Middle frontal gyrus (tissue), 1 donor: Measurements from ENCODE around the gene HK3.

ENCODE experiments used
- DNase-seq: peaks from one replicate; pipeline ENCODE4 v3.0.0-alpha.2; 2015; ENCODE audit warnings: low spot score; ENCODE audit errors: extremely low spot score

The HK3 gene

DNA sequence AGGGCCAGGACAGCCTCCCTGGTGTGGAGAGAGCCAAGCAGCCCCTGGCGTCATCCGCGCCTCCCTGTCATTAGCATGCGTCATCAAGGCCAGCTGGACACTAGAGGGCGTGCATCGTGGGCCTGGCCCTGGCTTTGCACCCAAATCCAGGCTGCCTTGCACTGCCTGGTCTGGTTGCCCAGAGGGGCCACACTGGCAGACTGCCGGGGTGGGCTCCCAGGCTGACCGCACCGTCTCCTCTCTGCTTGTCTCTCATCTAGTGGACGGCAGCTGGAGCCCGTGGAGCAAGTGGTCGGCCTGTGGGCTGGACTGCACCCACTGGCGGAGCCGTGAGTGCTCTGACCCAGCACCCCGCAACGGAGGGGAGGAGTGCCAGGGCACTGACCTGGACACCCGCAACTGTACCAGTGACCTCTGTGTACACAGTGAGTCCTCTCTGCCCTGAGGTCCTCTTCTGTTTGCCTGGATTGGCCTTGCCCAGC, 29.0 kb downstream of the HK3 start:
- no peak for DNase-seq

GRCh38 chr5:176869501-176870109, 29.5 kb downstream of the HK3 start:
- DNase-seq, result no peak

- DNase-seq, result no peak
Measured at GRCh38 chr5:176868731-176869130, 30.4 kb downstream of the HK3 start.

DNA sequence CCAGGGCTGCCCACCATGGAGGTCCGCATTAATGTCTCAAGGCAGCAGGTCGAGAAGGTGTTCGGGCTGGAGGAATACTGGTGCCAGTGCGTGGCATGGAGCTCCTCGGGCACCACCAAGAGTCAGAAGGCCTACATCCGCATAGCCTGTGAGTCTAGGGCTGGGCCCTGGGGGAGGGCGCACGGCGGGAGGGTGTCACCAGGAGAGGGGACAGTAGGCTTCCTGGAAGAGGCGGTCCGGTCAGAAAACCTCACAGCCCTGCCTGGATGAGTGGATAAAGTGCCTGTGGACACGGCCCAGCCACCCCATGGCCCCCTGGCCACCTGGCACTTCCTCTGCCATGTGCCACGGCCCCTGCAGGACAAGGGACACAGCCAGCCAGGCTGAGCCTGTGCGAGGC, 31.0 kb downstream of the HK3 start:
- no peak for DNase-seq

DNA sequence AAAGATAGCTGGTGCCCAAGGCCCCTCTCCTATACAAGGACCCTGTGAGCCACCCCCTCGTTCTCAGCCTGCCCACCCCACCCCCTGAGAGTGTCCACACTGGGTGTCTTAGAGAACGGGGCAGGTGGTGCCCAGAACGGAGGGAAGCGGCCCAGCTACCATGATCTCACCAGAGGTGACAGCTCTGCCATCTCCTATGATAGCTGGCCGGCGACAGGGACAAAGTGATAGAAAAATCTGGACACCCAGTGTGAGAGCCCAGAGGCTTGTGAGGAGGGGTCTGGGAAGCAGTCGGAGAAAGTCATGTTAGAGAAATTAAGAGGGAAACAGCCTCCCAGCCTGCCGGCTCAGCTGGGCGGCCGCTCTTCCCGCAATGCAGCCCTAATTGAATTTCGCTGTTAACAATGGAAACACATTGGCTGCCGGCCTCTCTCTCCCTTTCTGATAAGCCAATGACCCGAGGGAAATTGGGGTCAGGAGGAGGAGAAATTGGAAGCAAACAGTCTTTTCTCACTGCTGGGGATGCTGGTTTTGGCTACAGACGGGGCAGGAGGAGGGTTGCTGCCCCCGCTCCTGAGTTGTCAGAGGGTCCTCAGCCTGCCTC, 32.3 kb downstream of the HK3 start:
- DNase-seq, result no peak

DNA sequence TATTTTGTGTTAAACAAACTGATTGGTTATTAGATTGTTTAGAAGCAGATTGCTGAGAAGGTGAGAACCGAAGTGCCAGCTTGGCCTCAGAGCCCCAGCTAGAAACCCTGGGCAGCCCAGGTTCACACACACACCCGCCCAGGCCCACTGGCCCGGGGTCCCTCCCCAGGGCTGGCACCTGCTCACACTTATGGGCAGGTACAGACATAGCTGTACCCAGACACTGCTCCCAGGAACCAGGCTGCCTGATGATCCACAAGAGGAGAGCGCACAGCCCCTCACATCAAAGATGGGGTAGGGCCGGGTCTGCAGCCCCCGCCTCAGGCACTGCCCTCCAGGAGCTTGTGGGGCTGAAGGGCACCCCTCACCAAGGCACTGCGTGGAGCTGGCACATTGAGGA, 33.2 kb downstream of the HK3 start:
- no peak for DNase-seq

- DNase-seq, result no peak
Measured at GRCh38 chr5:176864755-176865154, 34.4 kb downstream of the HK3 start.

- no peak for DNase-seq
Measured at GRCh38 chr5:176863765-176864098, 35.4 kb downstream of the HK3 start.

GRCh38 chr5:176863041-176863764, 35.9 kb downstream of the HK3 start:
- no peak for DNase-seq

DNA sequence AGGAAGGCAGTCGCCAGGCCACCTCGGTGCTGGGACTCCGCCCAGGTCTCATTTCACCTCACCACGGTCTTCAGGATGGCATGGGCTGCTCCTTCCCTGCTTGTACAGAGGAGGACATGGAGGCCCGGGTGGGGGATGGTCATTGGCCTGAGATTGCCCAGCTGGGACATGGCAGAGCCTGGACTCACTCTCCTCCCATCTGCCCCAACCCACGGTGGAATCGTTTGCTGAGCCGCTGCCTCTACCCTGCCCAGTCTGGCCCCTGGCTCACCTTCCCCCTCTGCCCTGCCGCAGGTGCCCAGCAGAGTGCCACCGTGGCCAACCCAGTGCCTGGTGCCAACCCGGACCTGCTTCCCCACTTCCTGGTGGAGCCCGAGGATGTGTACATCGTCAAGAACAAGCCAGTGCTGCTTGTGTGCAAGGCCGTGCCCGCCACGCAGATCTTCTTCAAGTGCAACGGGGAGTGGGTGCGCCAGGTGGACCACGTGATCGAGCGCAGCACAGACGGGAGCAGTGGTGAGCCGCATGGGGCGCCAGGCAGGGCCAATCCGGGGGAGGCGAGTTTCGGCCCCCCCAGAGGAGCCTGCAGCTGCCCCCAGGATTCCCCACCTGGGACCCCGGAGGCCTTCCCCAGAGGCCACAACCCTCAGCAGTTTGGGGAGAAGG, 36.7 kb downstream of the HK3 start:
- no peak for DNase-seq

DNA sequence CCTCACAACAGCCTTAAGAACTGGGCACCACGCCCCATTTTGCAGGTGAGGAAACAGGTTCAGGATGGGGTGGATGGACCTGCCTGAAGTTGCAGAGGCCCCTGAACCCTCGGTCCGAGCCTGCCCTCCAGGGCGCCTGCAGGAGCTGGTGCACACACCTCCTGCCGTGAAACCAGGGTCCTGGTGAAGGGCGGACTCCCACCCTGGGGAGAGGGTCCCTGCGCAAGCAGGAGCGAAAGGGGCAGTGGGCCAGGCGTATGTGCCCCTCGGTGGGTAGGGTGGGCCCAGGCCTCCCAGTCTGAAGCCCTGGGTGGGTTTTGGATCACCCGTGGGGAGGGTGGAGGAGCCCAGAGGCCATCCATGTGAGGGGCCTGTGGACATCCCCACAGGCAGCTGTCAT, 37.9 kb downstream of the HK3 start:
- no peak for DNase-seq

GRCh38 chr5:176860381-176860780, 38.8 kb downstream of the HK3 start:
- no peak for DNase-seq

GRCh38 chr5:176859916-176860315, 39.2 kb downstream of the HK3 start:
- no peak for DNase-seq

- no peak for DNase-seq
Measured at GRCh38 chr5:176857894-176858273, 41.3 kb downstream of the HK3 start.

DNA sequence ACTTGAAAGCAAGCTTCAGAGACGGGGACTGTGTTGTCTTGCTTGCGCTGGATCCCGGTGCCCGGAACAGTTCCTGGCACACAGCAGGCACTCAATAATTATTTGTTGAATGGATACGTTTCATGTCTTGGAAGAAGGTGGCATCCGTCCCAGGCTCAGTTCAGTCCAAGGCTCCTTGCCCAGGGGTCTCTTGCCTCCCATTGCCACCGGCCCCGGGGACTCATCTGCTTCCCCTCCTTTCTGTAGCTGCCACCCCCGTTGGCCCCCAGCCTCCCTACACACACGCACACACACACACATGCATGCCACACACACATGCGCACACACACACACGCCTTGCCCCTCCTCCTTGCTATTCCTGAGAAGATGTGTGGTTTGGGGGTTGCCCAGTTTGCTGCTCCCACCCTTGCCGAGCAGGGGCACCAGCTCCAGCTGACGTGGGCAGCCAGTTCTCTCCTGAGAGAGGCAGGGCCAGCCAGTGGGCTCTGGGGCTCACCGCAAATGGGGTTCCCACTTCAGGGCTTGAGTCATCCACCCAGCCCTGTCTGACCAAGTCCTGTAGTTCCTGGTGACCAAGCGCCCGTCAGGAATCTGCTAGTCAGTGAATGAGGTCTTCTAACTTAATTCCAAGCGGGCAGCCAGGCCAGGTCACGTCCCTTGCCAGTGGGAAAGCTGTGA, 41.8 kb downstream of the HK3 start:
- DNase-seq, result no peak

- no peak for DNase-seq
Measured at GRCh38 chr5:176856746-176857145, 42.4 kb downstream of the HK3 start.

DNA sequence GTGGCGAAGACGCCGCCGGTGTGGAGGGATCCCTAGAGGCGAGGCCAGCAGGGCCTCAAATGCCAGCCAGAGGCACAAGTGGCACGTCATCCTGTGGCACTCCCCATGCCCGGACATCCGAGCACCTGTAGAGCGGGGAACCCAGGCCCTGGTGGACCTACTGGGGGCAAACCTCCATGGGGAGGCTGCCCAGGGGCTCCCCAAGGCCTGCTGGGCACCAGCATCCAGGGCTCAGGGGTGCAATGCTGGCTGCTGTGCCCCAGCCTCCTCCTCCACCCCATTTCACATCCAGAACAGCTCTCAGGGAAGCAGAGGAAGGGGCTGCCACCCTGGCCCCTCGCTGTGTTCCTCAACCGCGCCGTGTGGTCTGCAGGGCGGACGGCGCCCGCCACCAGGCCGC, 43.5 kb downstream of the HK3 start:
- no peak for DNase-seq

- DNase-seq, result no peak
Measured at GRCh38 chr5:176854164-176854563, 45.0 kb downstream of the HK3 start.

DNA sequence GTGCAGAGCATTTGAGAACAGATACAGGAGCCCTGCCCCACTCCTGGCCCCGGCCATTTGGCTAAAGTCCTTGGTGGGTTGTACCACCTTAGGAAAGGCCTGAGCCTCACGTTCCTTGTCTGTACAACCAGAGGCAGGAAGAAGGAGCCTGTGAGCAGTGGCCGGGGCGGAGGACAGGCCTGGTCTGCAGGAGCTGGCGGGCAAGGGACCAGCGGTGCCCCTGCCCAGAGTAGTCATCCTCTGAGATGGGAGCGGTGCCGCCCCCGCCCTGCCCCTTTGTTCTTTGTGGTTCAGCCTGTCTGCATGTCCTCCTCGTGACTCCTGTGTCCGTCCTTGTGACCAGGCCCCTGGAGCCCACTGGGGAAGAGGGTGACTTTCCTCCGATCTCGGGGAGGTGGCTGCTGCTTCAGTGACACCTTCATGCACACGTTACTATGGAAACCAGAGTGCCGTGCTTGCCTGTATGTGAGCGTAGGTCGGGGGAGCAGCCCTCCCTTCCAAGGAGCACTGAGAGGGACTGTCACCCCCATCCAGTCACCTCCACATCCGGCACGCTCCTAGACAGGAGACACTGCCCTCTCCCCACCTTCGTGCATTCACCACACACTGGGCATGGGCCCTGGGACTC, 45.9 kb downstream of the HK3 start:
- DNase-seq, result no peak

DNA sequence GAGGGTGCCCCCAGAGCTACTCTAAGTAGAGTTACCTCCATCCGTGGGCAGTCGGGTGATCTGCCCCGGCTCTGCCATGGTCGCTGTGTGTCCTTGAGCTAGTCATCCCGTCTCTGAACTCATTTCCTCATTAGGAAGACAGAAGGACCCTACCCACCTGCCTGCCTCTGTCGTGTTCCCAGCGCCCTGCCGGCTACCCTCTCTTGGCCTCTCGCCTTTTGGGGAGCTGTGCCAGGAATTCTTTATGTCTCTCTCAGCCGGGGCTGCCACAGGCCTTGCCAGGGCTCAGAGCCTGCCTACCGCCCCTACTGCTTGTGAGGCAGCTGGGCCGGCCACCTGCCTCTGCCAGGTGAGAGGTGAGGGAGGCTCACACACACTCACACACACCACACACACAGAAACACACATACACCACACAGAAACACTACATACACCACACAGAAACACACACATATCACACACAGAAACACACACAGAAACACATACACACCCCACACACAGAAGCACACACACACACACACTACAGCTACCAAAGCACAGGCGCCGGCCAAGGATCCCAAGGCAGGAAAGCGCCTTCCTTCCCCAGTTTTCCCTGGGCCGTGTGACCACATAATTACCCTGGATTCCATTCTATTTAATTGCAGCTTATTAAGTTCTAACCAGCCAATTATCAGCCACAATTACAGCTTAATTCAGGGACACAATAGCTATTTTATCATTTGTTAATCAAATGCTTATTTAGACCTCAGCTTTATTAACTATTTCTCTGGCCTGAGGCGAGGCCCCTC, 47.1 kb downstream of the HK3 start:
- no peak for DNase-seq

DNA sequence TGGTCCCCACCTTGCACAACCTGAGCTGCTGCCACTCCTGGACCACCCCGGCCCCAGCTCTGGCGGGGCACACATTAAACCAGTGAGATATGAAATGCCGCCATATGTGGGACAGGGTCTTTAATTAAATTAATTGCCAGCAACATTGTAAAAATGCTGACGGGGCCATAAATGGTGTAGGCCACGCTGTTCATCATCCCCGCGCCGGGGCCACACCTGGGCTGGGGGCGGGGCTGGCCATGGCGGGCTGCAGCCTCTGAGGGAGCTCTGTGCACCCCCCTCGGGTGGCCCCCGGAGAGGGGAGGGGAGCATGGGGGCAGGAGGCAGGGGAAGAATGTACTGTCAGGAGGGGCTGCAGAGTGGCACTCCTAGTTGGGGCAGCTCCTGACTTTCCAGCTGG, 47.8 kb downstream of the HK3 start:
- DNase-seq, result no peak
